HG03378 (cell line): ENCODE results near the gene HNRNPH1.

Source experiments
- ATAC-seq: cut with Tn5 transposase; IDR thresholded peaks from one replicate; pipeline ENCODE4 v1.9.1; 2021; ENCODE audit warnings: mild to moderate bottlenecking, moderate library complexity; ENCODE audit not compliant: unreplicated experiment

HNRNPH1 gene

GRCh38 chr5:179606071-179606909, 17.2 kb downstream of the HNRNPH1 start:
- no peak for ATAC-seq

- no peak for ATAC-seq
Observed at GRCh38 chr5:179605026-179605833, 18.2 kb downstream of the HNRNPH1 start.

- no peak for ATAC-seq
Observed at GRCh38 chr5:179603308-179603707, 20.2 kb downstream of the HNRNPH1 start.

- no peak for ATAC-seq
Observed at GRCh38 chr5:179601871-179602625, 21.4 kb downstream of the HNRNPH1 start.

DNA sequence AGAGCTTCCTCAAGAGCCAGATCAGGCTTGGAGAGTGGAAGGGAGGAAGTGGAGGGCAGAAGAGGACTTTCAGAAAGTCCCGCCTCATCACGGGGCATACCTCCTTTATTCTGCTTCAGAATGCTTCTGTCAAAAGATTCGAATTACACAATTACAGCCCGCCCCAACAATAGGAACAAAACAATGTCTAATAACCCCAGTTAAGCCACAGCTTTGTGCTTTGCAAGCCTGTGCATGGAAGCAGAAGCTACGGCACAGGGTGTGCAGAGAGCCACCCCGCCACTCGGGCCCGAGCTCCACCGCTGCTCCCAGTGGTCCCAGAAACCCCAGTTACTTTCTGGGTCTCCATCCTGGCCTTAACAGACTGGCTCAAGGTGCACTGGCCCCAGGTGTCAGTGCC, 23.5 kb downstream of the HNRNPH1 start:
- no peak for ATAC-seq

GRCh38 chr5:179599566-179599965, 23.9 kb downstream of the HNRNPH1 start:
- no peak for ATAC-seq

DNA sequence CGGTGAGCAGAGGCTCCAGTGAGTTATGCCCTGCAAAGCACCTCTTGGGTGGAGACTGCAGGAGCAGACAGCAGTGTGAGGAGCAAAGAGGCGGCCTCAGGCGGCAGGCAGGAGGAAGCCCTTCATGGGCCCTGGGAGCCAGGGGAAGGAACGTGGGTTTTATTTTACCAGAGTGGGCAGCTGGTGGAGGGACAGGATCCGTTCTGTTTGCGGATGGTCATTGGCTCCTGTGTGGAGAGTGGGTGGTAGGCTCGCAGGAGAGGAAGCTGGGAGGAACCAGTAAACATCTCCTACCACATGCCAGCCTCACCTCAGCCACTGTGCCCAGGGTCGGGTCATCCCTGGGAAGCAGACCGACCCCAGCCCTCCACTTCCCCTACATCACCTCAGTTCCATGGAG, 24.4 kb downstream of the HNRNPH1 start:
- ATAC-seq: no peak

DNA sequence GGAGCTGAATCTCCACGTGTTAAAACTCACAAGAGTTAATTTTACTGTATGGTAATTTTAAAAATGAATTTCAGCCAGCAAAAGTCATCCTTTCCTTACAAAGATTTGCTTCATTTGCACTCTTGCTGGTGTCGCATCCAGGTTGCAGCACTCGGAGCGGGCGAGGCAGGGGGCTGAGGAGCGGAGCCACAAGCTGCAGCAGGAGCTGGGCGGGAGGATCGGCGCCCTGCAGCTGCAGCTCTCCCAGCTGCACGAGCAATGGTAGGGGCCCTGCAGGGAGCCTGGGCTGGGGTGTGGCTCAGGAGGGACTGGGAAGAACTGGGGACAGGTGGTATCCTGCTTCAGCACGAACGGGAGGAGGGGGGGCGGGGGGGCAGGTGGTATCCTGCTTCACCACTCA, 27.1 kb downstream of the HNRNPH1 start:
- no peak for ATAC-seq

- ATAC-seq: no peak
Observed at GRCh38 chr5:179595916-179596315, 27.6 kb downstream of the HNRNPH1 start.

DNA sequence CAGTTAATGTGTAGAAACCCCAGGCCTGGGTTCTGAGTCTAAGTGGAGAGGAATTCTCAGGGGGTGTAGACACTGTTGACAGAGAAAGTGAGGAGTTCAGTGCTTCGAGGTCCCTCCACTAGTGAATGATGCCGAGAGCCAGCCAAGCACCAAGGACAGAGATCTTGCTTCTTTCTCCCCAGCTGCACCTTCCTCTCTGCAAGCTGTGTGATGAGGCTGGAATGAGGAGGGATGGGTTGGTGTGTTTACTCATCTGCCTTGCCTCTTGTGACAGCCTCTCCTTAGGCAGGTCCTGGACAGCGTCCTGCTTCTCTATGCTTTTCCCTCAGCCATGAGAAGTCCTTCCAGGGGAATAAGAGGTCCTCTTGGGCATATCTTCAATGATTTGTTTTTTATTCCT, 35.3 kb downstream of the HNRNPH1 start:
- no peak for ATAC-seq

DNA sequence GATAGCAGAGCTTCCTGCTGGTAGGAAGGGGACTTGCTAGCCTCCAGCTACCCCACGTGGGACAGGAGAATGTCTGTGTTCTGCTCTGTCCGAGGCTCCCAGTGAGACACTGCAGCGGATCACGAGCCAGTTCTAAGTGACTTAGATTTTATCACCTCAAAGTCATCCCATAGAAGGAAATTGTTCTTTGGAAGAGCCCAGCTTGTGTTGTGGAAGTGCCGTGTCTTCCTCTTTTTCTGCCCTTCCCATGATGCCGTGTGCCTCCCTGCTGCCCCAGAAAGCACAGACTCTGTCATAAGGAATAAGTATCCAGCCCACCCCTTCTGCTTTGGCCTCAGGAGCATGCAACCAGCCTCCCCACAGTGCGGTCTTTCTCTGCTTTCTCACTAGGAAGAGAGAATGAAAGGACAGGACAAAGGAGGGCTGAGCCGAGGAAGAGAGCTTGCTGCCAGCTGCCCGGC, 37.5 kb downstream of the HNRNPH1 start:
- no peak for ATAC-seq

- ATAC-seq: no peak
Observed at GRCh38 chr5:179577286-179577960, 46.0 kb downstream of the HNRNPH1 start.

DNA sequence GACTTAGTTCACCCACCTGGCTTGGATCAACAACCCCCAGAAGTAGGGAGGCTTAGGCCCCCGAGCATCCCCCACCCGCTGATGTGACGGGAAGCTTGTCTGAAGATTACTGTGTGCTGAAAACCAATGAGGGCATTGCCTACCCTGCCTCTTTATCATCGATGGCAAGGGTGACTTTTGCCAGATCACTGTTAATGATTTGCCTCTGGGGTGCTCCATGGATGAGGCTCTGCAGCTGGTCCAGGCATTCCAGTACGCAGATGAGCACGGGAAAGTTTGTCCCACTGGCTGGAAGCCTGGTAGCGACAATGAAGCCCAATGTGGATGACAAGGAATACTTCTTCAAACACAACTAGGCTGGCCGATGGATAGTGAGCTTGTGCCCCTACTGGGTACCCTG, 51.1 kb downstream of the HNRNPH1 start:
- ATAC-seq: no peak

GRCh38 chr5:179568721-179569120, 54.8 kb downstream of the HNRNPH1 start:
- no peak for ATAC-seq

- no peak for ATAC-seq
Observed at GRCh38 chr5:179564526-179564925, 58.9 kb downstream of the HNRNPH1 start.
